Ramos (cell line): ENCODE data around the gene PLXDC2.

Experiments
- in situ Hi-C: fragments of 300-500 bp; cut with MboI; formaldehyde crosslinking; loops from one replicate; pipeline ENCODE4 v1.14.3; 2022; ENCODE audit warnings: low sequenced_read_pairs; ENCODE audit not compliant: unreplicated experiment

PLXDC2 gene

DNA sequence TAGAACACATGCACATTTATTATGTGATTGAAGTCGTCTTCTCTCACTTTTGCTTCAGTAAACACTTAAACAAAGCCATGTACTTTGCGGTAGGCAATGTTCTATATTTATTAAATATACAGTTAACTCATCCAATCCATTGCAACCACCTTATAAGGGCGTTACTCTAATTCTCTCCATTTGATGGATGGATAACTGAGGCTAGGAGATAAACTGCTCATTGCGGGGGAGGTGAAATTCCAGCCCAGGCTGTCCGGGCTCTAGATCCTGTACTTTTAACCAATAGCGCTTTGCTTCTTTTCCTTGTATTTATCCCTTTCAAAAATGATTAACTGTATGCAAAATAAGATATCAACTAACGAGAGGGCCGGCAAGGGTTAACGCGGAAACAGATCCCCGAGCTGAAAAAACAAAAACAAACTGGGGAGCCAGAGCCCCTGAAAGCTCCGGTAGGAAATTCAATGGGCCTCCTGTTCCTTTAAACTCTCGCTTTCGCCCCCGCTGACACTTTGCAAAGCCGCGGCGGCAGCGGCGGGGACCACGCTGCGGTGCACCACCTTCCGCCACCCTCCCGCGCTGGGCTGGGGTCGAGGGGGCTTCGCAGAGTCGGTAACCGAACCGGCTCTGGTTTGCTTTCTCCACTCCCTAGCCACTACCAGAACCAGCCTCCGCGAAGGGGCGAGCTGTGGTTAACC lies 1.0 kb upstream of the PLXDC2 start:
- in situ Hi-C loops = no loop called here

DNA sequence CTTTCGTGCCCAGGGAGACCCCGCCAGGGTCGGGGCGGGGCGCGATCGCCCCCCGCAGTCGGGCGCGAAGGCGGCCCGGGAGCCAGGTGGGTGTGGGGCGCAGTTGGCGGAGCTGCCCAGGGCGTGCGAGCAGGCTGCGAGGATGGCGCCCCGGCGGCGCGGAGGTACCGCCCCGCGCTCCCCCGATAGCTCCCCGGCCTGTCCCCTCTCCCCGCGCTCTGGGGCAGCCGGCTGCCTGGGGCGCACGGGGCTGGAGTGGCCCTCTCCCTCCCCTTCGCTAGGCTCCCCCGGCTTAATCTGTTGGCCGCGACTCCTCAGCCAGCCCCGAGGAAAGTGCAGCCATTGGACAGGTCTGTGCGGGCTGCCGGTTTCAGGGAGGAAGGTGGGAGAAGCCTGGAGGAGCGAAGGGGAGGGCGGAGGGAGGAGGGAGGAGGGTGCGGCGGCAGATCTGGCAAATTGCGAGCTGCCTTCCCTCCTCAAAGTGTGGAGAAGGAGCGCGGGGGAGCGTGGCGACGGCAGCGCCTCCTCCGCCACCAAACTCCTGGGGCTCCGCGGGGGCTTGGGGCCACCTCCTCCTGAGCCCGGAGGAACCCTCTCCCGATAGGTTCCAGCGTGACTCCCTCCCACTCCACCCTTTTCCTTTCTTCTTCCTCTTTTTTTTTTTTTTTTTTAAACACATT lies 361 bp upstream of the PLXDC2 start:
- in situ Hi-C loops = no loop called here

DNA sequence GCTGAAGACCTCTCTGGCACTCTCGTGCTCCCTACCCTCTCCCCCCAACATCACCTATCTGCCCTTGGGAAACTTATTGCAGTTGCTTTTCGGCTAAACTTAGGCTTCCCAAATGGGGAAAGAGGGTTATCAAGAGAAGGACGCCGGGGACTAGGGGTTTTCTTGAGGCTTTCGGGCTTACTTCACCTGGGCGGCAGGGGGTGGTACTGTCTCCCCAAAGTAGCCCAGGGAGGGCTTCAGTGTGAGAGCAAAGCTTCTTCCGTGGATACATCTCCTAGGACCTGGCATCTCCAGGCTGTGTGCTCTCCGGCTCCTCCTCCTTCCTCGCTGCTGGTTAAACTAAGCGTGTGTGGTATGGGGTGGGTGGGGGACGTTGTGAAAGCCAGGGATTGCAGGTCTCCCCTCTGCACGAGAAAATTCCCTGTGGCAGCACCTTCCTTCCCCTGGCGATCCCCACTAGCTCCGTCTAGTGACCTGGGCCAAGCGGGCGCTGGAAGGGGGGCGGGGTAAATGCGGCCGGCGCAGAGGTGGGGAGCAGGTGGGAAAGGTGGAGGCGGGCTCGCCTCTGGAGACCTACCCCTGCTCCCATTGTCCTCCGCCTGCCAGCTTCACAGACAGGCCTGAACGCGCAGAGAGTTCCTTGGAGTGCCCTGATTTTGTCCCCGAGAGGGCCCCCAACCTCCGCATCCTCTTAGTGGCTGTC lies 1.1 kb downstream of the PLXDC2 start:
- in situ Hi-C loops = no loop called here

DNA sequence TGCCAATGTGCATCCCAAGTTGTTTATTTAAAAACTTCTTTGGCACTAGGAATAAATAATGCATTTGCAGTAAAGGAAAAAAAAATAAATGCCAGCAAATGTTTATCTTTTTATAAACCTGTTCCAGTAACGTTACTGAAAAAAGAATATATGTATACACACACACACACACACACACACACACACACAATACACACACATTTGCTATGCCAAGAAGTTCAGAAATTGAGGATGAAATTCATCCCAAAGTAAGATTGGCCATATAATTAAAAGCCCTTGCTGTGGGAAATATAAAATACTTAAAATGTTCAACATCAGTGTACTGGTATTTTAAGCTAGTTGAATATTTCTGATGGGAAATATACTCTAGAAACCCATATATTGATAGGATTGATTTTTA lies 2.6 kb downstream of the PLXDC2 start:
- in situ Hi-C loops = no loop called here

DNA sequence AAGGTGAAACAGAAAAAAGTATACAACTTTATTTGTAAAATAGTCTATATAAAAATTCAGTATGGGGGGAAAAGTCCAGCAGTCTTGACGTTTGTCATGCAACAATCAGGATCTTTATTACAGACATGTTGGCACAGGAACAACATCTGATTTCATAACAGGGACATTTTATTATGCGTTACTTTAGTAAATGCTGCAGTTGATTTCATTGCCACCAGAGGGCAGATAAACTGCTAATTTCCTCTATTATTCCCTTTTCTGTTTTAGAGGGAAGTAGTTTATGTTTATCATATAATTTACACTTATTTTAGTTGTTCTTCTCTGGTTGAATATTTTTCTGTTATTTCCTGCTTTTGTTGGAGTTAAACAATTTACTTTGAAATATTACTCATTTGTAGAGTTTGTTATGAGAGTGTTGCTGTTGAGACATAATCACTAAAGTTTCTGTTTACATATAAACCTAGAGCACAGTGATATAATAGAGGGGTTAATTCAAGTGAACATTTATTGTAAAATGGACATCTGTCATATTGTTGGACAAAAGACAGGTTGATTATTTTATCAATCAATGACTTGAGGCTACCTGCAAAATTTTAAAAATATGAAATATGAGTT lies 3.3 kb downstream of the PLXDC2 start:
- in situ Hi-C loops = no loop called here

DNA sequence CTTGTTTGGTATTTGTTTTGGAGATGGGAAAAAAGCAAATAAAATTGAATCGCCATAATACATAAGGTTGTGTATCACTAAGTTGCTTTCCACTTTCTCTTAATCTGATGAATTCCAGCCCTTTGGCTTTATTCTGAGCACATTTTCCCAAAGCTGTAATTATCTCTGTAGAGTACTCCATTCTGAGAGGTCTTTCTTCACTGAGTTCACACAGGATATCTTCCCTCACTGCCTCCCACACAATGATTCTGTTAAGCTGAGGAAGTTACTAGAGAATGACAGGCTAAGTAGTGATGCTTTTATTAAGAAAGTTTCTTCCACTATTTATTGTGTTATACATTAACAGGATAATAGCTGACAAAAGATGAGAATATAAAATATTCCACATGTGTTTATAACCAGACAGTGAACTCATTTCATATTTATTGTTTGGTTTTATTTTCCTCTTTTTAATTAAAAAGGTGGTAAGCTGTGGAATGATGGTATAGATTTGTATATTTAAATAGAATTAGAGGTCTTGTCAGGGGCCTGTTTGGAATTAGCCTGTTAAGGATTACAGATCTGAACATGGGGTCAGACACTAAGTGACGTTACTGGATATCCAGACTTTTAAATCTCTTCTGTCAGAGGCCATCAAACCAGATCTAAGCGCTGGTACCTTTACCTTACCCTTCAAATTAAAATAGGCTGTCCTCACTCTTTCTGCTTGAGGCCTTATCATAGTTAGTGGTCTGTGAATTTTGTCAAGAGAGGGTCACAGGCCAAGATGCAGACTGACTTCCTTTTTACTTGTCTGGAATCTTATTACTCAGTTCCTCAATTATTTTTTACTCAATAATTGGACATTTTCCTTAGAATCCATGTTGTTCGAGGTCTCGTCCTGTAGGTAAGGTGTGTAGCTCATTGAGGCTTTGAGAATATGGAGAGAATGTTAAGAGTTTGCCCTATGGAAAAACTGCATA lies 8.4 kb downstream of the PLXDC2 start:
- in situ Hi-C loops = no loop called here

DNA sequence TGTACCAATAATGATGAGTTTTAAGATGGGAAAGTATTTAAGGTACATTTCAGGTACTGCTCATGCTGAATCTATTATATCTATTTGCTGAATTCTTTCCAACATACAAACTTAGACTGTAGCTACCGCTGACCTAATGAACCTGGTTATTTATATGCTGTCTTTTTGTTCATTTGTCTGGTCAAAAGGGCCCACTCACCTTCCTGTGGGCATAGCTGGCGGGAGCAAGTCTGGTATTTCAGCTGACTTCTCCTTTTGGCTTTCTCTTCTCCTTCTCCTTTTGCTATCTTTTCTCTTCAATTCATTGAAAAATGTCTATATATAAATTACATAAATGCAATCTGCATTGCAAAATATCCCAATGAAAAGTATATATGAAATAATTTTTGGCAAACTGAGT lies 9.5 kb downstream of the PLXDC2 start:
- in situ Hi-C loops = no loop called here

DNA sequence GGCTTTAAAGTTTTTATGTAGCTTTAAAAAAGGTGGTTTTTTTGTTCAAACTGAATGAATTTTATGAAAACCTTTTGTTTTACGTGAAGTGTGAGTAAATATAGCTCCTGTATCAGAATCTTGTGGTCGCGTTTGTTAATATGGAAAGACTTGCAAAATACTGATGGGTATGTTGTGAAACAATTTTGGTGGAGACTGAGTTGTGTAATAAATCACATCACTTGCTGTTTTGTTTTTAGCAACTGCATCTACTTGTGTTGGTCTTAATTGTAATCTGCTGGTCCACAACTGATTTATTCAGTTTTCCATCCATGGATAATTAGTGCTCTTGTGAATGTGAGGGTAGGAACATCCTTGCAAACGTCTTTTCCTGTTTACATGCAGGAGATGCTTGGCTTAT lies 10.5 kb downstream of the PLXDC2 start:
- in situ Hi-C loops = no loop called here

DNA sequence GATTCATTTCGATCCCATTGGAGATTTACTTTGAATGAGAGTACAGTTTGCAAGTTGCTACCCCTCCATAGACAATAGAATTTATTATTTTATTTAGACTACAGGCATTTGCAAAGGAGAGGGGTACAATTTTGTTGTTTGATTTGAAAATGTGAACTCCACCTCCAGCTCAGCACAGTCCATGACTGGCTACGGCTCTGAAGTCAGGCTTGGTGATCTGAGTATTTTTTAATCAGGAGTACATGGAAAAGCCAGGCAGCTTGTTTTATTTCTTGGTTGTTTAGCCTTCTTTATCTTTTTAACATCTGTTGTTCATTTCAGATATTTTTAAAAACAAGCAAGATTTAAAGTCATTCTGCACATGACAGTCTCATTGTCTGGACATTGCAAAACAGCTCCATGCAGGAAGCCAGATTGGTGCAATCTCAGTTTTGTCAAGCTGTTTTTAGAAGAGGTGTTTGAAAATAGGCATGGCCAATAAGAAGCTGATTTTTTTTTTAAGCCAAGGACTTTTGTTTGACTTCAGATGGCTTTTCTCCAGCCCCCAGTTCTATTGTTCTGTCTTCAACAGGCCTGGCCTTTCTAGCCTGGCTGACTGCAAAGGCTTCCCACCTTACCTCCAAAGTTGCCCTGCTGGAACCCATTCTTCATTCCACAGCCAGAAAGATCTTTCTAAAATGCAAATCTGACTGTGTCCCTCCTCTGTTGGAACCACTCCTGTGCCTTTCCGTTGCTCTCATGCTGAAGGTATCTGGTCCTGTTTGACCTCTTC lies 12.2 kb downstream of the PLXDC2 start:
- in situ Hi-C loops = no loop called here

DNA sequence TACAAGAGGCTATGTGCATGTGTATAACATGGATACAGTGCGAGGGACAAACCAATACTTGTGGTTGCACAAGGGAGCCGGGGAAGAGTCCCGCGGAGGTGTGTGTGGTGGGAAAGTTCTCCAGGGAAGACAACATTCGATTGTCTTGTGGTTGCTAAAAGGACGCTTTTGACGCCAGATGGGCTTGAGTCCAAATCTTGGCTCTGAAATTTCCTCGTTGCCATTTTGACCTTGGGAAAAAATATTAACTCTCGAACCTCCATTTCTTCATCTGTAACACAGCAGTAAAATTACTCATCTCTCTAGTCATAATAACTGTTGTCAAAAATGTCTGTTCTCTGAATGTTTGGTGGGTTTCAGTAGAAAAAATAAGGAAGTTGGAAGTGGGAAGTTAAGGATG lies 16.5 kb downstream of the PLXDC2 start:
- in situ Hi-C loops = no loop called here

DNA sequence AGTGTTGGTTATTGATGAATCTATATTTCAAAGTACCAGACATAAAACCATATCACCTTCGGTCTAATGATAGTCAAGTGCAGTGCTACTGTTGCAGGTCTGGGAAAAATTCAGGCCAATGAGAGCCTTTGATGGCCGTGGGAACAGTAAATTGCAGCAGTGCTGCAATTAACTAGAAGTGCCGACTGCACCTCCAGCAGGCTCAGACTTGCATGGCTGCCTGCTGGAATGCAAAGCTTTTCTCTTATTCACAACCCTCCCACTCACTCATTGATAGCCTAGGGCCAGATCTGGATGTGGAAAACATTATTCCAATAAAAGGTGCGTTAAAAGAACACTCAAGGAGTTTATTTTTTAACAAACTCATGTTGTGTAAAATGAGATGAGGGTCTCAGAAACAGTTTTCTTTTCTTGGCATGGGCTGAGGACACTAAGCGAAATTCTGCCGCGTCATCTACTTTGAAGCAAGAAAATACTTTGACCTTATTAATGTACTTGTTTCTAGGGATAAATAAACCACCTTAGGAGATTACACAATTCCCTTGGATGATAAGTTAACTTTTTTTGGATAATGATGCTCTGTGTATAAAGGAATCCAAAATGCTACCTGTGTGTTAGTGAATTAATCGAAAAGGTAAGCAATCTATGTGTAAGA lies 17.1 kb downstream of the PLXDC2 start:
- in situ Hi-C loops = no loop called here

DNA sequence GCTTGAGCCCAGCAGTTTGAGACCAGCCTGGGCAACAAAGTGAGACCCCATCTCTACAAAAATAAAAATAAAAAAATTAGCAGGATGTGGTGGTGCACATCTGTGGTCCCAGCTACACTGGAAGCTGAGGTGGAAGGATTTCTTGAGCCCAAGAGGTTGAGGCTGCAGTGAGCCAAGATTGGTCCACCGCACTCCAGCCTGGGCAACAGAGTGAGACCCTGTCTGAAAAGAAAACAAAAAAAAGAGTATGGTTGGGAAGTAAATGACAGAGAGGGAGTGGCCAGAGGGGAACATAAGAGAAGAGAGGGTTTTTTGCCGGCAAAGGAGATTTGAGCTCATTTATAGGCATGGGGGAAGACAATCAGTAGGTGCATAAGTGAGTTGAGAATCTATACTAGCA lies 19.7 kb downstream of the PLXDC2 start:
- in situ Hi-C loops = no loop called here

DNA sequence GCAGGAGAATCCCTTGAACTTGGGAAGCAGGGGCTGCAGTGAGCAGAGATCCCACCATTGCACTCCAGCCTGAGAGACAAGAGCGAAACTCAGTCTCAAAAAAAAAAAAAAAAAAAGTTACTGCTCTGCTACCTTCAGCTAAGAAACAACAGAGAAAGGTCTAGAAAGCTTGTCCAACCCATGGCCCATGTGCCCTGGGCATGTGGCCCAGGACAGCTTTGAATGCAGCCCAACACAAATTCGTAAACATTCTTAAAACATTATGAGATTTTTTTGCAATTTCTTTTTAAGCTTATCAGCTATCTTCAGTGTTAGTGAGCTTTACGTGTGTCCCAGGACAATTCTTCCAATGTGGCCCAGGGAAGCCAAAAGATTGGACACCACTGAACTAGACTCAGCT lies 22.9 kb downstream of the PLXDC2 start:
- in situ Hi-C loops = no loop called here

DNA sequence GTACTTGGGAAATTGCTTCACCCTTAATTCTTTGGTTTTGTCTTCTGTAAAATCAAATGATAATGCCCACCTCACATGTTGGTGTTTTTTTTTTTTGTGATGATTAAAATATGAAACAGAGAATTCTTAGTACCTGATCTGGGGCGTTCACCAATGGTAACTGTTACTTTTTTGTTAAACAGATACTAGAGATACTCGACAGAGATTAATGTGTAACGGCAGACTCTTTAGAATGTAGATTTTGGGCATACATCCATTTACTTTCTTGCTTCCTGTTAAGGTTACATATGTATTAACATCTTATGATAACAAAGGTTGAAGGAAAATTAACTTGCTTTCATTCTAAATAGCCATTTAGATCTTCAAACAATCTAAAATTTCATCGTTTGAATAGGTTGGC lies 23.3 kb downstream of the PLXDC2 start:
- in situ Hi-C loops = no loop called here

DNA sequence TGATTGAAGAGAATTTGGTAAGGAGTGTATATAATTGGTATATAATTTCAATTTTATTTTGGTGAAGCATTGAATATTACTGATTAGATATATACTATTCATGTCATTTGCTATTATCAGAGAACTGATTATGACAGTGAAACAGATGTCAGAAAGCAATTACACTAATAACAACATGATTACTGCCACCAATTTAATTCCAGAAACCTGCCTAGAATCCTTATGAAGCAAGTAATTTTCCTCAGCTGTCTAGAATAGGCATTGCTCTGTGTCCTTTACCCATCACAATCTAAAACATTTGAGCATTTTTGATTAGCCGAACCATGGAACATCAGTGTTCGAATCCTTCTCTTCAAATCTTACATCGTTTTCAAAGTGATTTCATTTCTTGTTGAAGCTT lies 24.5 kb downstream of the PLXDC2 start:
- in situ Hi-C loops = no loop called here

DNA sequence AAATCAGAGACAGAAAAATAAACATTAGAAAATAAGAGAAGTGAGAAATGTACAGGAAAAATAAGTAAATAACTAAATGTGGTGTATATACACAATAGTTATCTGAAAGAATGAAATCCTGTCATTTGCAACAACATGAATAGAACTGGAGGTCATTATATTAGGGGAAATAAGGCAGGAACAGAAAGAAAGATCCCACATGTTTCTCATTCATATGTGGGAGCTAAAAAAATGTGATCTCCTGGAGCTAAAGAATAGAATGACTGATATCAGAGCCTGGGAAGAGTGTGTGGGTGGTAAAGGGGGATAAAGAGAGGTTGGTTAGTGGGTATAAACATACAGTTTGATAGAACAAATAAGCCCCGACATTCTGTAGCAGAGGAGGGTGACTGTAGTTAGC lies 27.3 kb downstream of the PLXDC2 start:
- in situ Hi-C loops = no loop called here

DNA sequence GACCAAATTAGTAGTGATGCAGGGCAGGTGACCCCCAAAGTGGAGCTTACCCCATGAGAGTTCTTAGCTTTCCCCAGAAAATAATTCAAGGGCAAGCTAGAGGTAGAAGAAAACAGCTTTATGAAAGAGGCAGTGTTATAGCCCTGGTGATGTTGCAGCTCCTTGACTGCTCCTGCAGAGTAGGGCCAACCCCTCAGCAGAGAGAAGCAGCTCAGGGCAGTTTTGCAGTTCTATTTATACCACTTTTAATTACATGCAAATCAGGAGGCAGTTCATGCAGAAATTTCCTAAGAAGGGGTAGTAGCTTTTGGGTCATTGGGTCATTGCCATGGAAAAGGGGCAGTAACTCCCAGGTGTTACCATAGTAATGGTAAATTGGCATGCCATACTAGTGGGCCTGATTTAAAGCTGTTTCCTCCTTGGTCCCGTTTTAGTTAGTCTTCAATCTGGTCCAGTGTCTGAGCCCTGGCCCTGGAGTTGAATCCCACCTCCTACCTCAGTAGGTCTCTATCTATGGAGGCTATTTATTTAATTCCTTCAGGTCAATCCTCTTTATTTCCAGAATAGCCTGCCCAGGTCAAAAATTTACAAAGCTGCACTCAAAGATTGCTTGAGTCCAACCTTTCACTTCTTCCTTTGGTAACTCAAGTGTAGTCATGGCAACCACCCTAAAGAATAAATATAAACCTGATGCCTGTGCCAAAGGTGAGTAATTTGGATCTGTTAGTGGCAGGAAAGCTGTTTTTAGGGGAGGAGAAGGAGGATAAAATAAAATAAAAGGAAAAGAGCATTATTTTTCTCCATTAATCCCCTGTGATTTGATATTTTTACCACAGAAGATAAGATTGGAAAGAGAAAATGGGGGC lies 29.5 kb downstream of the PLXDC2 start:
- in situ Hi-C loops = no loop called here

DNA sequence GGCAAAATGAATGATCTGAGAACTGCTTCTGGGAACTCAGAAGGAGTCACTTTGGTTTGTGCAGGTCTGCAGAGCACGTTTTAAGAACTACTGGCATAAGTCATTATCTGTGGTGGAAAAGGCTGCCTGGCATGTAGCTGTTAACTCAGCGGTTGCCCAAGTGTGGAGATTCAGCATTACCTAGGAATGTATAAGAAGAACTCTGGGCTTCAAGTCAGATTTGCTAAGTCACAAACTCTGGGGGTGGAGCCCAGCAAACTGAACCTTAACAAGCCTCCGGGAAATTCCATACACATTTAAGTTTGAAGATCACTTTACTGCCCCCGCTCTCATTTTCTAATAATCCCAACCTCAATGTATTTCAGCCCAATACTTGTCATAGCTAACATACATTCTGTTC lies 31.1 kb downstream of the PLXDC2 start:
- in situ Hi-C loops = no loop called here
